Esophagus muscularis mucosa (tissue), 4 donors: ENCODE data around the gene HCRT. TPM values are rescaled to one million over a fixed set of nuclear protein-coding genes. Genes with fewer than 3 reads are reported as not detected.

Source experiments
- DNase-seq: peaks from one replicate; pipeline ENCODE4 v3.0.0-alpha.2; 2017; ENCODE audit errors: extremely low spot score
- H3K27ac ChIP-seq, 4 donors: fragments of 200-600 bp; sonication (generic); replicated peaks in 1 of 4; 1 replicate in 3 of 4; 2 replicates in 1 of 4; pipeline ENCODE4 v1.5.1; 2016 to 2019; ENCODE audit warnings: mild to moderate bottlenecking in 1 of 4
- H3K27me3 ChIP-seq, 4 donors: fragments of 200-600 bp; sonication (generic); one replicate each; pipeline versions ENCODE4 v1.5.1 to v1.6.0; 2016 to 2019
- H3K36me3 ChIP-seq, 4 donors: fragments of 200-600 bp; sonication (generic); one replicate each; pipeline ENCODE4 v1.5.1; 2016 to 2019
- H3K4me1 ChIP-seq, 4 donors: fragments of 200-600 bp; sonication (generic); one replicate each; pipeline ENCODE4 v1.5.1; 2016 to 2019
- H3K4me3 ChIP-seq, 4 donors: fragments of 200-600 bp; sonication (generic); 1 replicate in 2 of 4; 2 replicates in 2 of 4; pipeline ENCODE4 v1.5.1; 2016 to 2019; ENCODE audit warnings: mild to moderate bottlenecking in 4 of 4, moderate library complexity in 1 of 4
- H3K9me3 ChIP-seq, 4 donors: fragments of 200-600 bp; sonication (generic); 1 replicate in 3 of 4; 2 replicates in 1 of 4; pipeline ENCODE4 v1.5.1; 2016 to 2019
- CTCF ChIP-seq, 3 experiments: fragments of 200-600 bp in 2 of 3; fragments of 450-650 bp in 1 of 3; sonication (generic) in 2 of 3; IDR thresholded peaks; one replicate each; pipeline ENCODE4 v1.5.1; 2017 to 2019; ENCODE audit warnings: antibody characterized with exemption in 3 of 3, mild to moderate bottlenecking in 2 of 3, moderate library complexity in 1 of 3
- EP300 ChIP-seq: sonication (generic); formaldehyde crosslinking; IDR thresholded peaks from one replicate; pipeline ENCODE4 v1.6.1; 2017; ENCODE audit warnings: antibody characterized with exemption
- POLR2A ChIP-seq: fragments of 450-650 bp; IDR thresholded peaks from one replicate; pipeline ENCODE4 v1.6.1; 2017; ENCODE audit warnings: antibody characterized with exemption, moderate library complexity, mild to moderate bottlenecking, low read depth
- POLR2AphosphoS5 ChIP-seq, 2 donors: sonication (generic); formaldehyde crosslinking; IDR thresholded peaks; one replicate each; pipeline ENCODE4 v1.6.1; 2017; ENCODE audit warnings: antibody characterized with exemption in 2 of 2
- WGBS: methylation state at CpG from one replicate; pipeline ENCODE4 v1.1.5; 2018; 5-methylcytosine and 5-hydroxymethylcytosine counted together
- intact Hi-C: fragments of 100-400 bp; cut with DNase I; formaldehyde crosslinking; loops from one replicate; pipeline ENCODE4 v1.15.1; 2023
- total RNA-seq, 4 donors: library from RNA; depleted of rRNA; stranded (reverse); fragments of >200 nt; gene quantifications; one replicate each; pipeline versions ENCODE4 v1.1.0 to v1.2.1, GENCODE V29; 2016

The HCRT gene
- total RNA-seq, 4 donors from 2014 or later: not detected

DNA sequence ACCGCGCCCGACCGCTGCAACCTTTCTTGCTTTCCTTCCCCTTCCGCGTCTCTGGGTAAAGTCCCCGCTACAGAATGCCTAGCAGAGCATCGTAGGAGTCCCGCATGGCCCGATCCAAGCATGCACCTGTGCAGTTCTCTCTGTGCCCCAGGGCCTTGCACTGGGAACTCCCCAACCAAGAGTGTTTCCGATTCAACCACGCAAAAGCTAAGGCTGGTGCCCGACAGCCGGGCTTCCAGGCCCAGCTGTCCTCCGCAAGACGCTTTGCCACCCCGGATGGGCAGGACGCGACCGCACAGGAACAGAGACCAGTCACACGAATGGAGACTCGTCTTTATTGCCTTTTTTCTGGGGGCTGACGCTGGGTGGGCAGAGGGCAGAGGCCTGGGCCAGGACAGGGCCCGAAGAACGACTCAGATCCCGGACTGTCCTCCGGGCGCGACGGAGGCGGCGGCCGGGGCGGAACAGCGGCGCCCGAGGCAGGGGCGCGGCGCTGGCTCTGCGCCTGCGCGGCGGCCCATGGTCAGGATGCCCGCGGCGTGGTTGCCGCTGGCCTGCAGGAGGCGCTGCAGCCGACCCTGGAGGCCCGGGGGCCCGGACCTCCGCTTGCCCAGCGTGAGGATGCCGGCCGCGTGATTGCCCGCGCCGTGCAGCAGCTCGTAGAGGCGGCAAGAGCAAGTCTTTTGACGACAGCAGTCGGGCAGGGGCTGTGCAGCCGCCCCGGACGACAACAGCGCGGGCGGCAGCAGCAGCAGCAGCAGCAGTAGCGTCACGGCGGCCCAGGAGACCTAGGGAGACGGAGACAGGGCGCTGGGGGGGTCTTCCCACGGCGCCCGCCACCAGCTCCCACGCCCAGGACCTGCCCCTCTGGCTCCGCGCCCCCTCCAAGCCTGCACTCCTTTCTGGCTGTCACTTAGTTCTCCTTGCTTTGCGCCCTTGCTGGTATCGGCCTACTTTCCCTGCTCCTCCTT is 1.2 kb downstream of the HCRT start:
- Histone ChIP-seq H3K9me3 (no peaks in the 10 kb centered on the region), H3K4me3 (peak overlapping the region; percentile 59 to 67 (median 60)), H3K27me3 (peaks cover 0 to 32% (median 19%) of the 10 kb centered on the region in 4 donors), H3K36me3 (no peaks in the 10 kb centered on the region), H3K27ac (peak overlapping the region; percentile 63 to 77 (median 71)), H3K4me1 (peaks cover 31 to 42% (median 36%) of the 10 kb centered on the region in 4 donors)
- 11% methylated on average over 27 of the region's 83 CpGs for WGBS
- intact Hi-C loops: no loop called here
- no peak for DNase-seq
- TF ChIP-seq POLR2AphosphoS5 (IDR thresholded peaks at IDR 0.05) (peak; percentile 46 to 73), EP300 (no peak), POLR2A (no peak), CTCF (IDR thresholded peaks at IDR 0.05) (peak; percentile 88 to 93 (median 89))

DNA sequence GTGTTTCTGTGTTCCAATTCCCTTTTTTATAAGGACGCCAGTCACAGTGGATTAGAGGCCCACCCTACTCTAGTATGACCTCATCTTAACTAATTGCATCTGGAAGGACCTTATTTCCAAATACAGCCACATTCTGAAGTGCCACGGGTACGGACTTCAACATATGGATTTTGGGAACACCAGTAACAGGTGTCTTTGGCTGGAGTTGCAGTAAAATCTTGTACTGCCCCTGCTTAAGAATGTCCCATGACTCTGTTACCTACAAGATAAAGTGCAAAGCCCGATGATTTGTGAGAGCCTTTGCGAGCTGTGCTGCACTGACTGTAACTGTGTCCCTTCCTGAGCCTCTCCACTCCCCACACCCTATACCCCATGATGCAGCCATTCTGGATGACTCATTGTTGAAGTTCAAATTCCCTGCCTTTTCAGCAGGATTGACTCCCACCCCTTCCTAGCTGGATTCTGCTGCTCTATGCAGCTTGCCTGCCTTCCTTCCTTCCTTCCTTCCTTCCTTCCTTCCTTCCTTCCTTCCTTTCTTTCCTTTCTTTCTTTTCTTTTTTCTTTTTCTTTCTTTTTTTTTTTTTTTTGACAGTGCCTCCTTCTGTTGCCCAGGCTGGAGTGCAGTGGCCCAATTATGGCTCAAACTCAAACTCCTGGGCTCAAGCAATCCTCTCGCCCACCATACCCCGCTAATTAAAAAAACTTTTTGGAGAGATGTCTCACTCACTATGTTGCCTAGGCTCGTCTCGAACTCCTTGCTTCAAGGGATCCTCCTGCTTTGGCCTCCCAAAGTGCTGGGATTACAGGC is 2.1 kb downstream of the HCRT start:
- H3K27ac ChIP-seq: peak overlapping the region; percentile 63 to 77 (median 71)
- DNase-seq: no peak
- no peaks in the 10 kb centered on the region for H3K36me3 ChIP-seq
- peaks cover 0 to 37% (median 19%) of the 10 kb centered on the region in 4 donors for H3K27me3 ChIP-seq
- intact Hi-C loops: no loop called here
- H3K9me3 ChIP-seq: no peaks in the 10 kb centered on the region
- H3K4me3 ChIP-seq: peak overlapping the region; percentile 59 to 67 (median 60)
- 70% methylated on average over 9 of the region's 9 CpGs for WGBS
- H3K4me1 ChIP-seq: peaks cover 31 to 42% (median 36%) of the 10 kb centered on the region in 4 donors
- TF ChIP-seq EP300: no peak
- TF ChIP-seq CTCF (IDR thresholded peaks at IDR 0.05): no peak
- TF ChIP-seq POLR2AphosphoS5 (IDR thresholded peaks at IDR 0.05): no peak
- TF ChIP-seq POLR2A: no peak

GRCh38 chr17:42181851-42182207 is 3.4 kb downstream of the HCRT start:
- Histone ChIP-seq H3K27ac (no peak overlapping the region), H3K4me3 (no peak overlapping the region), H3K27me3 (peaks cover 0 to 46% (median 19%) of the 10 kb centered on the region in 4 donors), H3K9me3 (no peaks in the 10 kb centered on the region), H3K4me1 (peaks cover 31 to 42% (median 36%) of the 10 kb centered on the region in 4 donors), H3K36me3 (no peaks in the 10 kb centered on the region)
- intact Hi-C loops: no loop called here
- 89% methylated on average over 2 of the region's 2 CpGs for WGBS
- TF ChIP-seq POLR2AphosphoS5 (IDR thresholded peaks at IDR 0.05) (no peak), POLR2A (no peak), EP300 (no peak)
- no peak for DNase-seq

- Histone ChIP-seq H3K4me3 (peak within 1 kb of the TSS; percentile 43 to 55 (median 48)), H3K4me1 (peaks cover 31 to 42% (median 36%) of the 10 kb centered on the region in 4 donors), H3K27me3 (peaks cover 0 to 46% (median 19%) of the 10 kb centered on the region in 4 donors), H3K9me3 (no peaks in the 10 kb centered on the region), H3K27ac (no peak within 1 kb of the TSS), H3K36me3 (no peaks in the 10 kb centered on the region)
- intact Hi-C loops: no loop called here
- no peak for DNase-seq
- WGBS: 6% methylated on average over 39 of the region's 60 CpGs
- TF ChIP-seq POLR2AphosphoS5 (IDR thresholded peaks at IDR 0.05) (peak in 1 of 2 donors; percentile 31), CTCF (IDR thresholded peaks at IDR 0.05) (peak; percentile 23 to 43 (median 41)), POLR2A (no peak)
These were observed 4.1 kb downstream of the HCRT start, which contains the start of gene KCNH4 for GRCh38 chr17:42180922-42181850. Gene KCNH4 (minus strand): TSS chr17:42181142. CDS start chr17:42180945, 197 bp downstream.
